IMR-90 (cell line): ENCODE measurements around the gene ORM1. TPM values are rescaled to one million over a fixed set of nuclear protein-coding genes. Genes with fewer than 3 reads are reported as not detected.

Source experiments
- ATAC-seq: fragments of 200-7000 bp; cut with Tn5 transposase; 2 replicates; pipeline ENCODE4 v1.9.1; 2020; ENCODE audit warnings: low read depth, mild to moderate bottlenecking, moderate library complexity
- BruUV-seq: library from RNA; stranded (reverse); fragments of 400-500 nt; replicated peaks from 2 replicates; lab custom pipeline; 2021; lab: Mats Ljungman, UMichigan
- CTCF ChIA-PET: fragments of 300-600 bp; formaldehyde crosslinking; extraction: SDS; loops from one replicate; lab custom pipeline; 2021; ENCODE audit warnings: antibody characterized with exemption; lab: Yijun Ruan, JAX
- POLR2A ChIA-PET: fragments of 300-600 bp; sonication (Branson Sonifier 250); formaldehyde crosslinking; loops from one replicate; lab custom pipeline; 2022; ENCODE audit warnings: antibody characterized with exemption; ENCODE audit not compliant: unreplicated experiment; lab: Charles Lee
- DNase-seq: peaks from one replicate; pipeline ENCODE4 v3.0.0; 2013
- H2AFZ ChIP-seq: replicated peaks from 2 replicates; pipeline ENCODE3; 2013; ENCODE audit warnings: low read length, mild to moderate bottlenecking; ENCODE audit not compliant: poor library complexity
- H2AK5ac ChIP-seq: 2 replicates; pipeline ENCODE4 v1.6.1; 2013; ENCODE audit warnings: low read depth, low read length, inconsistent platforms
- H2AK9ac ChIP-seq: replicated peaks from 2 replicates; pipeline ENCODE3; 2013; ENCODE audit warnings: mild to moderate bottlenecking, low read depth, low read length, moderate library complexity; ENCODE audit not compliant: poor library complexity
- H2BK120ac ChIP-seq: 2 replicates; pipeline ENCODE4 v1.6.1; 2013; ENCODE audit warnings: low read depth, low read length, inconsistent platforms
- H2BK15ac ChIP-seq: 3 replicates; pipeline ENCODE4 v1.6.1; 2013; ENCODE audit warnings: low read depth, low read length, inconsistent platforms
- H2BK20ac ChIP-seq: 2 replicates; pipeline ENCODE4 v1.6.1; 2013; ENCODE audit warnings: low read depth, mild to moderate bottlenecking, inconsistent platforms, low read length, moderate library complexity
- H2BK5ac ChIP-seq: 2 replicates; pipeline ENCODE4 v1.6.1; 2013; ENCODE audit warnings: mild to moderate bottlenecking, low read depth, low read length, inconsistent platforms; ENCODE audit not compliant: poor library complexity, severe bottlenecking
- H3K14ac ChIP-seq: replicated peaks from 2 replicates; pipeline ENCODE4 v1.6.1; 2013; ENCODE audit warnings: low read depth, low read length, inconsistent platforms
- H3K18ac ChIP-seq: 2 replicates; pipeline ENCODE4 v1.6.1; 2013; ENCODE audit warnings: low read depth, low read length, control low read depth
- H3K23ac ChIP-seq: 2 replicates; pipeline ENCODE4 v1.6.1; 2013; ENCODE audit warnings: low read depth, low read length, inconsistent platforms
- H3K27ac ChIP-seq: 2 replicates; pipeline ENCODE4 v1.5.1; 2013; ENCODE audit warnings: mild to moderate bottlenecking, control low read depth, low read length; ENCODE audit not compliant: insufficient read depth
- H3K27me3 ChIP-seq: 2 replicates; pipeline ENCODE4 v1.6.1; 2013; ENCODE audit warnings: low read length; ENCODE audit not compliant: control insufficient read depth, insufficient read depth
- H3K36me3 ChIP-seq: 2 replicates; pipeline ENCODE4 v1.6.1; 2013; ENCODE audit warnings: low read length, mixed read lengths; ENCODE audit not compliant: control insufficient read depth, insufficient read depth
- H3K4ac ChIP-seq: 2 replicates; pipeline ENCODE4 v1.6.1; 2013; ENCODE audit warnings: low read depth, low read length, inconsistent platforms
- H3K4me1 ChIP-seq: 2 replicates; pipeline ENCODE4 v1.6.1; 2013; ENCODE audit warnings: low read length, mixed read lengths; ENCODE audit not compliant: control insufficient read depth, insufficient read depth
- H3K4me2 ChIP-seq: 2 replicates; pipeline ENCODE4 v1.6.1; 2013; ENCODE audit warnings: low read depth, mild to moderate bottlenecking, control low read depth, low read length, moderate library complexity
- H3K4me3 ChIP-seq: 2 replicates; pipeline ENCODE4 v1.5.1; 2013; ENCODE audit warnings: low read depth, mild to moderate bottlenecking, control low read depth, low read length, moderate library complexity; ENCODE audit not compliant: insufficient read depth
- H3K56ac ChIP-seq: 2 replicates; pipeline ENCODE4 v1.6.1; 2013; ENCODE audit warnings: low read length, inconsistent platforms; ENCODE audit not compliant: insufficient read depth; ENCODE audit errors: extremely low read depth
- H3K79me1 ChIP-seq, 2 experiments: 2 replicates each; pipeline ENCODE4 v1.6.1; 2013; ENCODE audit warnings: low read length in 2 of 2, inconsistent platforms in 1 of 2, low read depth in 1 of 2
- H3K9ac ChIP-seq: 2 replicates; pipeline ENCODE4 v1.6.1; 2013; ENCODE audit warnings: low read depth, low read length, control low read depth
- H3K9me1 ChIP-seq: 2 replicates; pipeline ENCODE4 v1.6.1; 2013; ENCODE audit warnings: low read length, inconsistent platforms; ENCODE audit not compliant: insufficient read depth
- H3K9me3 ChIP-seq: 2 replicates; pipeline ENCODE4 v1.6.1; 2013; ENCODE audit warnings: low read length; ENCODE audit not compliant: control insufficient read depth, insufficient read depth
- H4K20me1 ChIP-seq: 2 replicates; pipeline ENCODE4 v1.6.1; 2013; ENCODE audit warnings: low read length, inconsistent platforms; ENCODE audit not compliant: insufficient read depth
- H4K5ac ChIP-seq: 2 replicates; pipeline ENCODE4 v1.6.1; 2013; ENCODE audit warnings: mild to moderate bottlenecking, low read depth, low read length, control low read depth
- H4K8ac ChIP-seq, 2 experiments: 2 replicates each; pipeline ENCODE4 v1.6.1; 2013; ENCODE audit warnings: low read depth in 2 of 2, low read length in 2 of 2, control low read depth in 1 of 2, inconsistent platforms in 1 of 2
- H4K91ac ChIP-seq: 2 replicates; pipeline ENCODE4 v1.6.1; 2013; ENCODE audit warnings: low read depth, low read length, inconsistent platforms; ENCODE audit not compliant: insufficient read depth
- BHLHE40 ChIP-seq: fragments of 150-350 bp; IDR thresholded peaks from 2 replicates; pipeline ENCODE4 v1.6.1; 2016; ENCODE audit warnings: mild to moderate bottlenecking, low read depth, low read length
- CEBPB ChIP-seq: IDR thresholded peaks from 2 replicates; pipeline ENCODE4 v1.6.1; 2012; ENCODE audit warnings: low read depth, low read length, improper control_type of control experiment
- CHD1 ChIP-seq: IDR thresholded peaks from 2 replicates; pipeline ENCODE4 v1.6.1; 2012; ENCODE audit warnings: low read depth, low read length, improper control_type of control experiment
- FOS ChIP-seq: fragments of 150-350 bp; IDR thresholded peaks from 2 replicates; pipeline ENCODE4 v1.6.1; 2016; ENCODE audit warnings: low read depth, low read length
- MAFK ChIP-seq: IDR thresholded peaks from 2 replicates; pipeline ENCODE4 v1.6.1; 2012; ENCODE audit warnings: low read depth, low read length, improper control_type of control experiment
- MAZ ChIP-seq: IDR thresholded peaks from 2 replicates; pipeline ENCODE4 v1.6.1; 2012; ENCODE audit warnings: low read depth, mild to moderate bottlenecking, low read length, improper control_type of control experiment, moderate library complexity, borderline replicate concordance
- MXI1 ChIP-seq: IDR thresholded peaks from 2 replicates; pipeline ENCODE4 v1.6.1; 2012; ENCODE audit warnings: low read depth, mild to moderate bottlenecking, low read length, moderate library complexity, borderline replicate concordance
- NFE2L2 ChIP-seq: fragments of 150-350 bp; IDR thresholded peaks from 2 replicates; pipeline ENCODE4 v1.6.1; 2016; ENCODE audit warnings: low read depth, mild to moderate bottlenecking, low read length
- POLR2A ChIP-seq: IDR thresholded peaks from 2 replicates; pipeline ENCODE4 v1.6.1; 2012; ENCODE audit warnings: mild to moderate bottlenecking, low read depth, low read length
- RAD21 ChIP-seq: IDR thresholded peaks from 2 replicates; pipeline ENCODE4 v1.6.1; 2012; ENCODE audit warnings: low read length, improper control_type of control experiment
- RCOR1 ChIP-seq: IDR thresholded peaks from 2 replicates; pipeline ENCODE4 v1.6.1; 2012; ENCODE audit warnings: mild to moderate bottlenecking, low read length, improper control_type of control experiment; ENCODE audit not compliant: insufficient replicate concordance
- RFX5 ChIP-seq: IDR thresholded peaks from 2 replicates; pipeline ENCODE4 v1.8.0; 2012; ENCODE audit warnings: low read depth, mild to moderate bottlenecking, low read length, moderate library complexity
- SMC3 ChIP-seq: fragments of 150-350 bp; IDR thresholded peaks from 2 replicates; pipeline ENCODE4 v1.6.1; 2016; ENCODE audit warnings: low read depth, mild to moderate bottlenecking, antibody characterized with exemption, low read length, moderate library complexity
- USF2 ChIP-seq: fragments of 150-350 bp; IDR thresholded peaks from 2 replicates; pipeline ENCODE4 v1.6.1; 2017; ENCODE audit warnings: mild to moderate bottlenecking, antibody characterized with exemption, low read length, low read depth
- WGBS, 2 experiments: methylation state at CpG; one replicate each; pipeline versions ENCODE4 v1.1.5 to v1.1.7; 2013; ENCODE audit warnings: missing lambda C conversion rate in 2 of 2; ENCODE audit not compliant: insufficient read length in 1 of 2; ENCODE audit errors: extremely low coverage in 2 of 2; 5-methylcytosine and 5-hydroxymethylcytosine counted together
- dilution Hi-C: fragments of 300-500 bp; cut with HindIII; formaldehyde crosslinking; loops from one replicate; pipeline ENCODE4 v1.14.3; 2018; ENCODE audit warnings: low sequenced_read_pairs; ENCODE audit not compliant: unreplicated experiment
- in situ Hi-C: fragments of 300-500 bp; cut with MboI; formaldehyde crosslinking; loops from 3 replicates; pipeline ENCODE4 v1.14.3; 2019; ENCODE audit warnings: low sequenced_read_pairs, inconsistent platforms, mixed read lengths
- intact Hi-C: fragments of 100-400 bp; cut with micrococcal nuclease; formaldehyde crosslinking; loops from 2 replicates; pipeline ENCODE4 v1.10.0; 2022
- polyA plus RNA-seq, 3 experiments: library from polyadenylated mRNA; depleted of rRNA; stranded (reverse); fragments of >200 nt; gene quantifications; 2 replicates each; pipeline ENCODE4 v1.2.3, GENCODE V29; 2012; ENCODE audit warnings: low replicate concordance in 1 of 3
- total RNA-seq: library from RNA; depleted of rRNA; stranded (reverse); fragments of >200 nt; gene quantifications from 2 replicates; pipeline ENCODE4 v1.2.3, GENCODE V29; 2012
- TF ChIP-seq, protein P1 (sequence below): conservative IDR thresholded peaks from 2 replicates; pipeline ENCODE4 v1.5.1; 2012; ENCODE audit warnings: mild to moderate bottlenecking, low read depth, low read length, improper control_type of control experiment

The ORM1 gene
- total and polyA plus RNA-seq, 2 of the 4 experiments (the other 2 are of a cell fraction) = 0.18 TPM; not detected in 1

GRCh38 chr9:114370251-114370967, 47.5 kb downstream of the ORM1 start:
- dilution Hi-C loops (no loop called here), in situ Hi-C loops (no loop called here), intact Hi-C loops (no loop called here)
- Histone ChIP-seq H3K9me3 (no peaks in the 10 kb centered on the region), H4K20me1 (no peaks in the 10 kb centered on the region; the same call in 1 of the 2 replicates), H3K18ac (no peak overlapping the region), H3K23ac (no peak overlapping the region), H2BK120ac (no peak overlapping the region), H3K4ac (no peak overlapping the region), H3K27me3 (no peaks in the 10 kb centered on the region), H3K27ac (no peak overlapping the region), H3K79me1 (peaks cover 3 to 19% of the 10 kb centered on the region in 2 experiments; a peak in 3 of 4 replicates), H3K4me3 (no peak overlapping the region), H2AK5ac (no peak overlapping the region; the same call in 1 of the 2 replicates), H4K91ac (no peak overlapping the region), H4K5ac (no peak overlapping the region), H3K9ac (no peak overlapping the region), H2BK5ac (no peak overlapping the region), H2BK15ac (no peak overlapping the region), H3K14ac (no peak overlapping the region), H3K9me1 (peaks cover 12% of the 10 kb centered on the region), H2AK9ac (no peak overlapping the region), H3K4me2 (no peak overlapping the region), H3K56ac (no peak overlapping the region), H2AFZ (no peak overlapping the region), H2BK20ac (no peak overlapping the region), H3K4me1 (peaks cover 5% of the 10 kb centered on the region; the same call in 1 of the 2 replicates), H3K36me3 (peaks cover 38% of the 10 kb centered on the region), H4K8ac (no peak overlapping the region)
- no CpG with 5 or more reads among the region's 6 CpGs for WGBS, 2 experiments
- ChIA-PET POLR2A (interaction anchor here (0.6 kb wide), 1 partner anchor 17 kb away, joined by 3 read pairs; no protein-coding TSS in a partner anchor), CTCF (no interaction called here)
- BruUV-seq = no TSS peak
- DNase-seq (no peak), ATAC-seq (no peak)
- TF ChIP-seq CEBPB (no peak), RAD21 (no peak), RFX5 (no peak), CHD1 (no peak), MXI1 (no peak), MAFK (no peak), SMC3 (no peak), USF2 (no peak), NFE2L2 (no peak), RCOR1 (no peak), POLR2A (no peak), BHLHE40 (no peak), FOS (no peak), MAZ (no peak)
- TF ChIP-seq, protein P1, sequence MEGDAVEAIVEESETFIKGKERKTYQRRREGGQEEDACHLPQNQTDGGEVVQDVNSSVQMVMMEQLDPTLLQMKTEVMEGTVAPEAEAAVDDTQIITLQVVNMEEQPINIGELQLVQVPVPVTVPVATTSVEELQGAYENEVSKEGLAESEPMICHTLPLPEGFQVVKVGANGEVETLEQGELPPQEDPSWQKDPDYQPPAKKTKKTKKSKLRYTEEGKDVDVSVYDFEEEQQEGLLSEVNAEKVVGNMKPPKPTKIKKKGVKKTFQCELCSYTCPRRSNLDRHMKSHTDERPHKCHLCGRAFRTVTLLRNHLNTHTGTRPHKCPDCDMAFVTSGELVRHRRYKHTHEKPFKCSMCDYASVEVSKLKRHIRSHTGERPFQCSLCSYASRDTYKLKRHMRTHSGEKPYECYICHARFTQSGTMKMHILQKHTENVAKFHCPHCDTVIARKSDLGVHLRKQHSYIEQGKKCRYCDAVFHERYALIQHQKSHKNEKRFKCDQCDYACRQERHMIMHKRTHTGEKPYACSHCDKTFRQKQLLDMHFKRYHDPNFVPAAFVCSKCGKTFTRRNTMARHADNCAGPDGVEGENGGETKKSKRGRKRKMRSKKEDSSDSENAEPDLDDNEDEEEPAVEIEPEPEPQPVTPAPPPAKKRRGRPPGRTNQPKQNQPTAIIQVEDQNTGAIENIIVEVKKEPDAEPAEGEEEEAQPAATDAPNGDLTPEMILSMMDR = no peak
